ENCODE measurements around the gene SPATS1.

SPATS1 gene

GRCh38 chr6:44388887-44389286 is 46.4 kb downstream of the SPATS1 start:
- DNase-seq (ENCODE audit: low spot score): no peak

DNA sequence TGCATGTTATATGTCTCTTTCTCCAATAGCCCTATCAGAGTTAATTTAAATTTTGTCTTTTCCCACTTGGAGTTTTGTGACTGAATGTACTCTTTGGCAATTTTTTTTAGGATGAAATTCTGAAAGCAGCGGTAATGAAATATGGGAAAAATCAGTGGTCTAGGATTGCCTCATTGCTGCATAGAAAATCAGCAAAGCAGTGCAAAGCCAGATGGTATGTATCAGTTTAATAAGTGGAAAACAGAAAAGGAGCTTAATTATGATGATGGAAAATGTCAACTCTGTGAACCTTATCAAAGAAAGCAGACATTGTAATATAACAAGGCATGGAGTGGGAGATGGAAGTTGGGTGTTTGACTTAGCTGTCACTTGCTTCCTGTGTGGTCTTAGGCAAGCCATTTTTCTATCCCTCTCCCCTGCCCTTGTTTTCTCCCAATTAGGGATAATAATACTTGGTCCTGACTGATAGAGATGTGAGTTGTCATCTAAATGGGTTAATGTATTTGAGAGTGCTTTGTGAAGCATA is 47.8 kb downstream of the SPATS1 start:
- no peak for DNase-seq (ENCODE audit: low spot score)
